ENCODE data around the gene KCTD2. TPM values are rescaled to one million over a fixed set of nuclear protein-coding genes. Genes with fewer than 3 reads are reported as not detected.

KCTD2 gene
- total and polyA plus RNA-seq, 2 of the 13 experiments (the other 11 are each of a cell fraction or from before 2014, with no cell fraction given) = 28.3 to 32.6 TPM

- no peak for TF ChIP-seq SP2 (CRISPR knock-in tag; IDR thresholded peaks at IDR 0.05)
- TF ChIP-seq MIER2 (CRISPR knock-in tag; IDR thresholded peaks at IDR 0.05) = peak; percentile 38; the same call in 1 of the 2 replicates
- 0 out of 2 replicates have a peak, but pooled peaks have one; percentile 79 for TF ChIP-seq SNAPC5 (CRISPR knock-in tag; IDR thresholded peaks at IDR 0.05; ENCODE audit: borderline replicate concordance)
- no peak; the same call in 1 of the 2 replicates for TF ChIP-seq ZBTB25 (CRISPR knock-in tag; IDR thresholded peaks at IDR 0.05)
- peak; percentile 84; the same call in 1 of the 2 replicates for TF ChIP-seq ZNF251 (CRISPR knock-in tag; IDR thresholded peaks at IDR 0.05)
- peak; percentile 3; the same call in 1 of the 2 replicates for TF ChIP-seq KLF6 (CRISPR knock-in tag; IDR thresholded peaks at IDR 0.05)
- peak; percentile 86 for TF ChIP-seq TGIF2 (CRISPR knock-in tag; IDR thresholded peaks at IDR 0.05)
- TF ChIP-seq ZNF883 (CRISPR knock-in tag; IDR thresholded peaks at IDR 0.05; ENCODE audit: not compliant biosample characterization) = peak; percentile 63
- TF ChIP-seq CBX1 (IDR thresholded peaks at IDR 0.05; ENCODE audit: low read depth) = peak; percentile 81
- TF ChIP-seq ZNF362 (CRISPR knock-in tag; IDR thresholded peaks at IDR 0.05; ENCODE audit: borderline replicate concordance) = peak; percentile 56; the same call in 1 of the 2 replicates
- no peak for TF ChIP-seq TRIM22 (IDR thresholded peaks at IDR 0.05)
- TF ChIP-seq ZNF549 (CRISPR knock-in tag; IDR thresholded peaks at IDR 0.05) = 0 out of 2 replicates have a peak, but pooled peaks have one; percentile 14
- TF ChIP-seq BRF2 (CRISPR knock-in tag; IDR thresholded peaks at IDR 0.05) = no peak; the same call in 1 of the 2 replicates
- TF ChIP-seq ZEB1 (IDR thresholded peaks at IDR 0.05; ENCODE audit: insufficient replicate concordance, low read depth) = peak; percentile 78
- peak; percentile 92 for TF ChIP-seq ZNF782 (CRISPR knock-in tag; IDR thresholded peaks at IDR 0.05; ENCODE audit: borderline replicate concordance)
- TF ChIP-seq MXD4 (CRISPR knock-in tag; IDR thresholded peaks at IDR 0.05) = peak; percentile 74
- TF ChIP-seq FIP1L1 (IDR thresholded peaks at IDR 0.05; ENCODE audit: borderline replicate concordance, insufficient read depth, low read depth, low read length) = no peak
- peak; percentile 99 for TF ChIP-seq TOPORS (CRISPR knock-in tag; IDR thresholded peaks at IDR 0.05)
- TF ChIP-seq ZNF12 (CRISPR knock-in tag; IDR thresholded peaks at IDR 0.05) = peak; percentile 79; the same call in 1 of the 2 replicates
- TF ChIP-seq ZZZ3 (CRISPR knock-in tag; IDR thresholded peaks at IDR 0.05; ENCODE audit: borderline replicate concordance) = no peak
- no peak; the same call in 1 of the 2 replicates for TF ChIP-seq IRF1 (CRISPR knock-in tag; IDR thresholded peaks at IDR 0.05; ENCODE audit: low read depth)
- 0 out of 2 replicates have a peak, but pooled peaks have one; percentile 62 for TF ChIP-seq ZNF253 (CRISPR knock-in tag; IDR thresholded peaks at IDR 0.05; ENCODE audit: borderline replicate concordance)
Measured at GRCh38 chr17:75034236-75034908, 12.7 kb upstream of the KCTD2 start (continued).

Data from HepG2 (cell line).